ENCODE results near the gene ATP6V0E1.

The ATP6V0E1 gene

GRCh38 chr5:172943906-172944305 lies 39.7 kb upstream of the ATP6V0E1 start:
- H3K36me3 ChIP-seq (ENCODE audit: insufficient read depth, low read length) = peaks cover 31% of the 10 kb centered on the region; the same call in 1 of the 2 replicates
- no peaks in the 10 kb centered on the region for H3K9me2 ChIP-seq (replicated peaks; ENCODE audit: low read depth, low read length)
- no peak overlapping the region for H2AFZ ChIP-seq (ENCODE audit: low read length)
- no peak overlapping the region for H3K4me3 ChIP-seq (ENCODE audit: low read length, poor library complexity, severe bottlenecking)
- no peaks in the 10 kb centered on the region for H3K79me2 ChIP-seq (ENCODE audit: insufficient read depth, low read length)
- H3K9ac ChIP-seq (ENCODE audit: low read depth, low read length, poor library complexity, severe bottlenecking) = no peak overlapping the region
- H3K9me3 ChIP-seq (ENCODE audit: insufficient read depth, low read depth, low read length) = no peaks in the 10 kb centered on the region
- H3F3A ChIP-seq (ENCODE audit: low read depth) = no peaks in the 10 kb centered on the region
- no peaks in the 10 kb centered on the region for H3K4me1 ChIP-seq (ENCODE audit: insufficient read depth, low read length, poor library complexity, severe bottlenecking)
- no peaks in the 10 kb centered on the region for H4K20me1 ChIP-seq (ENCODE audit: insufficient read depth, low read length, poor library complexity, severe bottlenecking)
- H3K27me3 ChIP-seq (ENCODE audit: insufficient read depth, low read length, poor library complexity, severe bottlenecking) = no peaks in the 10 kb centered on the region
- H3K4me2 ChIP-seq (ENCODE audit: low read depth, low read length, poor library complexity, severe bottlenecking) = no peak overlapping the region
- TF ChIP-seq, protein P1, sequence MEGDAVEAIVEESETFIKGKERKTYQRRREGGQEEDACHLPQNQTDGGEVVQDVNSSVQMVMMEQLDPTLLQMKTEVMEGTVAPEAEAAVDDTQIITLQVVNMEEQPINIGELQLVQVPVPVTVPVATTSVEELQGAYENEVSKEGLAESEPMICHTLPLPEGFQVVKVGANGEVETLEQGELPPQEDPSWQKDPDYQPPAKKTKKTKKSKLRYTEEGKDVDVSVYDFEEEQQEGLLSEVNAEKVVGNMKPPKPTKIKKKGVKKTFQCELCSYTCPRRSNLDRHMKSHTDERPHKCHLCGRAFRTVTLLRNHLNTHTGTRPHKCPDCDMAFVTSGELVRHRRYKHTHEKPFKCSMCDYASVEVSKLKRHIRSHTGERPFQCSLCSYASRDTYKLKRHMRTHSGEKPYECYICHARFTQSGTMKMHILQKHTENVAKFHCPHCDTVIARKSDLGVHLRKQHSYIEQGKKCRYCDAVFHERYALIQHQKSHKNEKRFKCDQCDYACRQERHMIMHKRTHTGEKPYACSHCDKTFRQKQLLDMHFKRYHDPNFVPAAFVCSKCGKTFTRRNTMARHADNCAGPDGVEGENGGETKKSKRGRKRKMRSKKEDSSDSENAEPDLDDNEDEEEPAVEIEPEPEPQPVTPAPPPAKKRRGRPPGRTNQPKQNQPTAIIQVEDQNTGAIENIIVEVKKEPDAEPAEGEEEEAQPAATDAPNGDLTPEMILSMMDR (conservative IDR thresholded peaks at IDR 0.05; ENCODE audit: low read length) = no peak
- no peak for TF ChIP-seq EZH2phosphoT487 (IDR thresholded peaks at IDR 0.05; ENCODE audit: borderline replicate concordance)

GRCh38 chr5:172944741-172945140 lies 38.8 kb upstream of the ATP6V0E1 start:
- Histone ChIP-seq H3K4me3 (ENCODE audit: low read length, poor library complexity, severe bottlenecking) (no peak overlapping the region), H3F3A (ENCODE audit: low read depth) (no peaks in the 10 kb centered on the region), H3K79me2 (ENCODE audit: insufficient read depth, low read length) (no peaks in the 10 kb centered on the region), H4K20me1 (ENCODE audit: insufficient read depth, low read length, poor library complexity, severe bottlenecking) (no peaks in the 10 kb centered on the region), H3K4me2 (ENCODE audit: low read depth, low read length, poor library complexity, severe bottlenecking) (no peak overlapping the region), H3K9me3 (ENCODE audit: insufficient read depth, low read depth, low read length) (no peaks in the 10 kb centered on the region), H2AFZ (ENCODE audit: low read length) (no peak overlapping the region), H3K9me2 (replicated peaks; ENCODE audit: low read depth, low read length) (no peaks in the 10 kb centered on the region), H3K4me1 (ENCODE audit: insufficient read depth, low read length, poor library complexity, severe bottlenecking) (no peaks in the 10 kb centered on the region), H3K27me3 (ENCODE audit: insufficient read depth, low read length, poor library complexity, severe bottlenecking) (no peaks in the 10 kb centered on the region), H3K36me3 (ENCODE audit: insufficient read depth, low read length) (peaks cover 30% of the 10 kb centered on the region; the same call in 1 of the 2 replicates), H3K9ac (ENCODE audit: low read depth, low read length, poor library complexity, severe bottlenecking) (no peak overlapping the region)
- no peak for TF ChIP-seq EZH2phosphoT487 (IDR thresholded peaks at IDR 0.05; ENCODE audit: borderline replicate concordance)
- TF ChIP-seq, protein P1 (conservative IDR thresholded peaks at IDR 0.05; ENCODE audit: low read length) = no peak

DNA sequence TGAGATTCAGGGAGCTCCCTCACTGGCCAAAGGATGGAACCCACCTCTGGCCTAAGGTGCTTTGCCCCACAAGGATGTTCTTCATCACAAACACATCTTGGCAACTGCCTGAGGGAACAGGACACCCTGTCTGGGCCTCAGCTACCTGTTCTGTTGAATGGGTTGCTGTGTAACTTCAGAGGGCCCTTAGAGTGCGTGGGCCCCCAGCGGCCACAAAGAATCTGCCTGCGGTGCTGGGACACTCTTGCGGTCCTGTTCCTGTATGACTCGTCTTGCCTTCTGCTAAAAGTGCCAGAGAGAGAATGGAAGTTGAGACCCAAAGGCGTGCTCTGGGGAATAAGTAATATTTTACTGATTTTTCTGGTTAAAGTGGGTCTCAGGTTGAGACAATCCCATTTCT lies 38.4 kb upstream of the ATP6V0E1 start:
- TF ChIP-seq EZH2phosphoT487 (IDR thresholded peaks at IDR 0.05; ENCODE audit: borderline replicate concordance) = no peak
- TF ChIP-seq, protein P1 (conservative IDR thresholded peaks at IDR 0.05; ENCODE audit: low read length) = no peak
- Histone ChIP-seq H3K9me3 (ENCODE audit: insufficient read depth, low read depth, low read length) (no peaks in the 10 kb centered on the region), H3K79me2 (ENCODE audit: insufficient read depth, low read length) (no peaks in the 10 kb centered on the region), H3K36me3 (ENCODE audit: insufficient read depth, low read length) (peaks cover 29% of the 10 kb centered on the region; the same call in 1 of the 2 replicates), H3K9ac (ENCODE audit: low read depth, low read length, poor library complexity, severe bottlenecking) (no peak overlapping the region), H2AFZ (ENCODE audit: low read length) (no peak overlapping the region), H3K4me2 (ENCODE audit: low read depth, low read length, poor library complexity, severe bottlenecking) (no peak overlapping the region), H3K4me1 (ENCODE audit: insufficient read depth, low read length, poor library complexity, severe bottlenecking) (no peaks in the 10 kb centered on the region), H4K20me1 (ENCODE audit: insufficient read depth, low read length, poor library complexity, severe bottlenecking) (no peaks in the 10 kb centered on the region), H3F3A (ENCODE audit: low read depth) (no peaks in the 10 kb centered on the region), H3K4me3 (ENCODE audit: low read length, poor library complexity, severe bottlenecking) (no peak overlapping the region), H3K9me2 (replicated peaks; ENCODE audit: low read depth, low read length) (no peaks in the 10 kb centered on the region), H3K27me3 (ENCODE audit: insufficient read depth, low read length, poor library complexity, severe bottlenecking) (no peaks in the 10 kb centered on the region)

Measured in Loucy (cell line).